Embryonic facial prominence (tissue), 1 donor: ENCODE measurements around the gene FOXN4.

Source experiments
- DNase-seq: peaks from one replicate; pipeline ENCODE4 v3.0.0-alpha.2; 2016; ENCODE audit errors: extremely low spot score

Gene FOXN4

GRCh38 chr12:109284392-109284791 lies 24.7 kb downstream of the FOXN4 start:
- no peak for DNase-seq

- DNase-seq: no peak
Measured at GRCh38 chr12:109281452-109281851, 27.6 kb downstream of the FOXN4 start.

- no peak for DNase-seq
Measured at GRCh38 chr12:109279525-109279924, 29.6 kb downstream of the FOXN4 start.

- DNase-seq: no peak
Measured at GRCh38 chr12:109278912-109279311, 30.2 kb downstream of the FOXN4 start.

- no peak for DNase-seq
Measured at GRCh38 chr12:109277899-109278762, 31.0 kb downstream of the FOXN4 start.

GRCh38 chr12:109277255-109277898 lies 31.7 kb downstream of the FOXN4 start:
- no peak for DNase-seq

- DNase-seq: no peak
Measured at GRCh38 chr12:109276160-109276559, 32.9 kb downstream of the FOXN4 start.

GRCh38 chr12:109275173-109275572 lies 33.9 kb downstream of the FOXN4 start:
- no peak for DNase-seq

GRCh38 chr12:109274381-109274780 lies 34.7 kb downstream of the FOXN4 start:
- DNase-seq: no peak

- DNase-seq: no peak
Measured at GRCh38 chr12:109273354-109273753, 35.7 kb downstream of the FOXN4 start.

GRCh38 chr12:109271418-109271817 lies 37.7 kb downstream of the FOXN4 start:
- DNase-seq: no peak

- no peak for DNase-seq
Measured at GRCh38 chr12:109270494-109270893, 38.6 kb downstream of the FOXN4 start.

GRCh38 chr12:109269428-109269827 lies 39.7 kb downstream of the FOXN4 start:
- DNase-seq: no peak

- no peak for DNase-seq
Measured at GRCh38 chr12:109268896-109269295, 40.2 kb downstream of the FOXN4 start.

GRCh38 chr12:109267361-109267760 lies 41.7 kb downstream of the FOXN4 start:
- no peak for DNase-seq

- DNase-seq: no peak
Measured at GRCh38 chr12:109266106-109266879, 42.8 kb downstream of the FOXN4 start.

- no peak for DNase-seq
Measured at GRCh38 chr12:109264943-109265650, 44.0 kb downstream of the FOXN4 start.

GRCh38 chr12:109264095-109264942 lies 44.8 kb downstream of the FOXN4 start:
- DNase-seq: no peak

GRCh38 chr12:109263439-109263838 lies 45.6 kb downstream of the FOXN4 start:
- DNase-seq: no peak

- no peak for DNase-seq
Measured at GRCh38 chr12:109261939-109262338, 47.1 kb downstream of the FOXN4 start.

GRCh38 chr12:109261087-109261486 lies 48.0 kb downstream of the FOXN4 start:
- DNase-seq: no peak
